CD4-positive, alpha-beta T cell (primary cell): ENCODE results near the gene MORN4. TPM values are rescaled to one million over a fixed set of nuclear protein-coding genes. Genes with fewer than 3 reads are reported as not detected.

Experiments used
- ATAC-seq: fragments of 200-7000 bp; cut with Tn5 transposase; one replicate; pipeline ENCODE4 v1.10.0; 2022; ENCODE audit warnings: mild to moderate bottlenecking; ENCODE audit not compliant: poor library complexity
- CTCF ChIA-PET: fragments of 350-600 bp; sonication (Branson Sonifier 250); formaldehyde crosslinking; loops from one replicate; lab custom pipeline; 2021; ENCODE audit warnings: antibody characterized with exemption, inconsistent platforms; lab: Charles Lee
- POLR2A ChIA-PET: fragments of 350-600 bp; sonication (Branson Sonifier 250); formaldehyde crosslinking; loops from one replicate; lab custom pipeline; 2021; ENCODE audit warnings: antibody characterized with exemption, inconsistent platforms; lab: Charles Lee
- DNase-seq, 14 experiments: peaks; one replicate each; pipeline ENCODE4 v3.0.0-alpha.2; 2013 to 2020; ENCODE audit warnings: mixed read lengths in 2 of 14
- H3K27ac ChIP-seq, 2 donors: one replicate each; pipeline versions ENCODE4 v1.5.1 to v1.7.0; 2013; ENCODE audit warnings: low read length in 2 of 2, low read depth in 1 of 2, mild to moderate bottlenecking in 1 of 2
- H3K27me3 ChIP-seq, 2 experiments: 1 replicate in 1 of 2; 2 replicates in 1 of 2; pipeline versions ENCODE4 v1.6.1 to v1.7.0; 2013; ENCODE audit warnings: low read length in 2 of 2, control low read depth in 1 of 2, mild to moderate bottlenecking in 1 of 2, moderate library complexity in 1 of 2; ENCODE audit not compliant: insufficient read depth in 2 of 2, control insufficient read depth in 1 of 2
- H3K36me3 ChIP-seq: one replicate; pipeline ENCODE4 v1.6.1; 2013; ENCODE audit warnings: low read length, control low read depth; ENCODE audit not compliant: insufficient read depth
- H3K4me1 ChIP-seq: one replicate; pipeline ENCODE4 v1.6.1; 2013; ENCODE audit warnings: low read length, control low read depth; ENCODE audit not compliant: insufficient read depth
- H3K4me3 ChIP-seq: one replicate; pipeline ENCODE4 v1.5.1; 2013; ENCODE audit warnings: mild to moderate bottlenecking, low read length, moderate library complexity
- H3K9me3 ChIP-seq, 2 experiments: 1 replicate in 1 of 2; 2 replicates in 1 of 2; pipeline versions ENCODE4 v1.6.1 to v1.7.0; 2013; ENCODE audit warnings: low read length in 2 of 2, mild to moderate bottlenecking in 2 of 2, control low read depth in 1 of 2, moderate library complexity in 1 of 2; ENCODE audit not compliant: control insufficient read depth in 1 of 2, insufficient read depth in 1 of 2
- H3K27ac Mint-ChIP-seq: one replicate; pipeline ENCODE4 v1.8.0; 2020; ENCODE audit warnings: mixed read lengths
- H3K27me3 Mint-ChIP-seq: one replicate; pipeline ENCODE4 v1.8.0; 2021; ENCODE audit warnings: mixed read lengths
- H3K36me3 Mint-ChIP-seq: one replicate; pipeline ENCODE4 v1.8.0; 2021; ENCODE audit warnings: low read depth, mixed read lengths
- H3K4me1 Mint-ChIP-seq: one replicate; pipeline ENCODE4 v1.8.0; 2021; ENCODE audit warnings: low read depth, mixed read lengths
- H3K4me3 Mint-ChIP-seq: one replicate; pipeline ENCODE4 v1.8.0; 2020; ENCODE audit warnings: mild to moderate bottlenecking, mixed read lengths
- H3K9me3 Mint-ChIP-seq: one replicate; pipeline ENCODE4 v1.8.0; 2020; ENCODE audit warnings: mixed read lengths
- CTCF ChIP-seq: fragments of 200-600 bp; IDR thresholded peaks from one replicate; pipeline ENCODE4 v1.8.0; 2022; ENCODE audit warnings: antibody characterized with exemption, mild to moderate bottlenecking
- intact Hi-C, 2 experiments: fragments of 100-400 bp; cut with DNase I in 1 of 2; cut with micrococcal nuclease in 1 of 2; formaldehyde crosslinking; loops; one replicate each; pipeline versions ENCODE4 v1.15.1 to v1.9.0; 2023 to 2025; cut with DNase I, micrococcal nuclease
- total RNA-seq, 174 experiments: library from RNA in 2 of 174; stranded (reverse) in 2 of 174; gene quantifications; one replicate each; pipeline ENCODE4 v1.2.3 and lab custom pipeline; 2021 to 2026

MORN4 gene
- total RNA-seq, 2 experiments from 2014 or later = 0.36 to 0.39 TPM

- Histone ChIP-seq H3K36me3 (peaks cover 30% of the 10 kb centered on the region), H3K4me1 (peaks cover 12% of the 10 kb centered on the region), H3K27me3 (no peaks in the 10 kb centered on the region), H3K27ac (peak overlapping the region in 1 of 2 donors; percentile 64), H3K9me3 (no peaks in the 10 kb centered on the region), H3K4me3 (no peak overlapping the region)
- Mint-ChIP-seq H3K9me3 (no peaks in the 10 kb centered on the region), H3K4me1 (peaks cover 13% of the 10 kb centered on the region), H3K36me3 (peaks cover 56% of the 10 kb centered on the region), H3K27me3 (no peaks in the 10 kb centered on the region), H3K4me3 (no peak overlapping the region), H3K27ac (peak overlapping the region; percentile 53)
- DNase-seq = peak in 9 of 14 experiments; percentile 5 to 76 (median 28)
- TF ChIP-seq CTCF = no peak
- ChIA-PET CTCF (interaction anchor here (0.9 kb wide), 1 partner anchor 28 kb away, joined by 3 read pairs; no protein-coding TSS in a partner anchor), POLR2A (interaction anchor here (0.6 to 1.4 kb wide), 3 partner anchors 14 to 38 kb away, joined by 3 to 5 read pairs (median 4); partner anchors contain the start of gene AVPI1)
- ATAC-seq = peak; percentile 93
- intact Hi-C loops = loop anchor here in 1 of 2 experiments (10.0 kb wide), 1 partner anchor 1954 kb away; the partner anchor contains the start of gene TCTN3
Observed at GRCh38 chr10:97648562-97649404, 15.5 kb upstream of the MORN4 start.

GRCh38 chr10:97647556-97647955 is 14.3 kb upstream of the MORN4 start:
- peaks cover 23% of the 10 kb centered on the region for H3K36me3 ChIP-seq
- H3K27ac ChIP-seq = no peak overlapping the region
- H3K9me3 ChIP-seq = no peaks in the 10 kb centered on the region
- Mint-ChIP-seq H3K36me3 (peaks cover 44% of the 10 kb centered on the region), H3K27ac (no peak overlapping the region), H3K4me3 (no peak overlapping the region), H3K4me1 (peaks cover 23% of the 10 kb centered on the region), H3K9me3 (no peaks in the 10 kb centered on the region), H3K27me3 (no peaks in the 10 kb centered on the region)
- no peak for ATAC-seq
- TF ChIP-seq CTCF = no peak
- peaks cover 12% of the 10 kb centered on the region for H3K4me1 ChIP-seq
- no peak overlapping the region for H3K4me3 ChIP-seq
- ChIA-PET CTCF (no interaction called here), POLR2A (no interaction called here)
- no peak for DNase-seq
- intact Hi-C loops = loop anchor here in 1 of 2 experiments (10.0 kb wide), 1 partner anchor 1953 kb away; the partner anchor contains the start of gene TCTN3
- no peaks in the 10 kb centered on the region for H3K27me3 ChIP-seq

GRCh38 chr10:97644936-97645335 is 11.6 kb upstream of the MORN4 start:
- no peaks in the 10 kb centered on the region for H3K9me3 ChIP-seq
- H3K27me3 ChIP-seq = no peaks in the 10 kb centered on the region
- ChIA-PET CTCF (no interaction called here), POLR2A (no interaction called here)
- H3K4me1 Mint-ChIP-seq = peaks cover 39% of the 10 kb centered on the region
- TF ChIP-seq CTCF = no peak
- H3K4me3 Mint-ChIP-seq = no peak overlapping the region
- peaks cover 7% of the 10 kb centered on the region for H3K36me3 ChIP-seq
- H3K4me3 ChIP-seq = no peak overlapping the region
- no peak overlapping the region for H3K27ac Mint-ChIP-seq
- DNase-seq (no peak), ATAC-seq (no peak)
- H3K27me3 Mint-ChIP-seq = no peaks in the 10 kb centered on the region
- H3K9me3 Mint-ChIP-seq = no peaks in the 10 kb centered on the region
- H3K27ac ChIP-seq = no peak overlapping the region
- peaks cover 28% of the 10 kb centered on the region for H3K4me1 ChIP-seq
- peaks cover 36% of the 10 kb centered on the region for H3K36me3 Mint-ChIP-seq
- intact Hi-C loops = loop anchor here in 1 of 2 experiments (5.0 to 10.0 kb wide), 2 partner anchors 492 to 1950 kb away; partner anchors contain the start of gene TCTN3
